ENCODE results near the gene IL31RA.

Gene IL31RA

GRCh38 chr5:55914971-55915370 lies 63.8 kb downstream of the IL31RA start:
- H3K9ac ChIP-seq (ENCODE audit: low read depth, low read length) = no peak overlapping the region
- no peak overlapping the region for H2AFZ ChIP-seq (ENCODE audit: low read depth, low read length)
- H3K4me3 ChIP-seq (ENCODE audit: low read depth in 1 of 2, low read length in 2 of 2) = no peak overlapping the region
- no peaks in the 10 kb centered on the region for H3K9me3 ChIP-seq (ENCODE audit: insufficient read depth, low read length, severe bottlenecking)
- ATAC-seq (ENCODE audit: insufficient read depth, low read depth) (no peak), DNase-seq (no peak)
- H3K27ac ChIP-seq (ENCODE audit: low read length) = no peak overlapping the region
- TF ChIP-seq CTCF (IDR thresholded peaks at IDR 0.05; ENCODE audit: borderline replicate concordance, extremely low read depth, low read length, poor library complexity, severe bottlenecking) (no peak), EZH2 (IDR thresholded peaks at IDR 0.05; ENCODE audit: borderline replicate concordance, low read depth, low read length, severe bottlenecking) (no peak)
- H4K20me1 ChIP-seq (ENCODE audit: insufficient read depth, low read length) = no peaks in the 10 kb centered on the region
- H3K27me3 ChIP-seq (ENCODE audit: insufficient read depth, low read length, poor library complexity) = no peaks in the 10 kb centered on the region
- H3K36me3 ChIP-seq (ENCODE audit: insufficient read depth, low read length) = no peaks in the 10 kb centered on the region
- H3K4me2 ChIP-seq (ENCODE audit: insufficient read depth, low read length) = no peak overlapping the region
- no peaks in the 10 kb centered on the region for H3K4me1 ChIP-seq (ENCODE audit: insufficient read depth, low read length)
- H3K79me2 ChIP-seq (ENCODE audit: insufficient read depth, low read length) = no peaks in the 10 kb centered on the region

- Histone ChIP-seq H3K4me3 (ENCODE audit: low read depth in 1 of 2, low read length in 2 of 2) (no peak overlapping the region), H3K9me3 (ENCODE audit: insufficient read depth, low read length, severe bottlenecking) (no peaks in the 10 kb centered on the region), H3K27me3 (ENCODE audit: insufficient read depth, low read length, poor library complexity) (no peaks in the 10 kb centered on the region), H3K27ac (ENCODE audit: low read length) (no peak overlapping the region), H2AFZ (ENCODE audit: low read depth, low read length) (no peak overlapping the region), H3K36me3 (ENCODE audit: insufficient read depth, low read length) (no peaks in the 10 kb centered on the region), H3K79me2 (ENCODE audit: insufficient read depth, low read length) (no peaks in the 10 kb centered on the region), H3K9ac (ENCODE audit: low read depth, low read length) (no peak overlapping the region), H3K4me1 (ENCODE audit: insufficient read depth, low read length) (no peaks in the 10 kb centered on the region), H4K20me1 (ENCODE audit: insufficient read depth, low read length) (no peaks in the 10 kb centered on the region), H3K4me2 (ENCODE audit: insufficient read depth, low read length) (no peak overlapping the region)
- DNase-seq = no peak
- no peak for TF ChIP-seq EZH2 (IDR thresholded peaks at IDR 0.05; ENCODE audit: borderline replicate concordance, low read depth, low read length, severe bottlenecking)
- TF ChIP-seq CTCF (IDR thresholded peaks at IDR 0.05; ENCODE audit: borderline replicate concordance, extremely low read depth, low read length, poor library complexity, severe bottlenecking) = no peak
- ATAC-seq (ENCODE audit: insufficient read depth, low read depth) = no peak
Observed at GRCh38 chr5:55915783-55916182, 64.6 kb downstream of the IL31RA start.

- Histone ChIP-seq H3K27ac (ENCODE audit: low read length) (no peak overlapping the region), H4K20me1 (ENCODE audit: insufficient read depth, low read length) (no peaks in the 10 kb centered on the region), H3K4me1 (ENCODE audit: insufficient read depth, low read length) (no peaks in the 10 kb centered on the region), H3K27me3 (ENCODE audit: insufficient read depth, low read length, poor library complexity) (no peaks in the 10 kb centered on the region), H3K4me2 (ENCODE audit: insufficient read depth, low read length) (no peak overlapping the region), H3K4me3 (ENCODE audit: low read depth in 1 of 2, low read length in 2 of 2) (no peak overlapping the region), H3K36me3 (ENCODE audit: insufficient read depth, low read length) (no peaks in the 10 kb centered on the region), H3K79me2 (ENCODE audit: insufficient read depth, low read length) (no peaks in the 10 kb centered on the region), H3K9me3 (ENCODE audit: insufficient read depth, low read length, severe bottlenecking) (no peaks in the 10 kb centered on the region), H2AFZ (ENCODE audit: low read depth, low read length) (no peak overlapping the region), H3K9ac (ENCODE audit: low read depth, low read length) (no peak overlapping the region)
- TF ChIP-seq EZH2 (IDR thresholded peaks at IDR 0.05; ENCODE audit: borderline replicate concordance, low read depth, low read length, severe bottlenecking) (no peak), CTCF (IDR thresholded peaks at IDR 0.05; ENCODE audit: borderline replicate concordance, extremely low read depth, low read length, poor library complexity, severe bottlenecking) (no peak)
- ATAC-seq (ENCODE audit: insufficient read depth, low read depth) = no peak
- DNase-seq = no peak
Observed at GRCh38 chr5:55916986-55917385, 65.8 kb downstream of the IL31RA start.

Measured in DND-41 (cell line).